Osteocyte (in vitro differentiated cells): Measurements from ENCODE around the gene RFC2. TPM values are rescaled to one million over a fixed set of nuclear protein-coding genes. Genes with fewer than 3 reads are reported as not detected.

ENCODE experiments used
- DNase-seq: peaks from one replicate; pipeline ENCODE4 v3.0.0; 2021; ENCODE audit warnings: mixed read lengths; ENCODE audit not compliant: unreplicated experiment; ENCODE audit errors: extremely low spot score
- H3K27ac Mint-ChIP-seq: one replicate; pipeline ENCODE4 v1.8.0; 2021; ENCODE audit warnings: mild to moderate bottlenecking, mixed read lengths; ENCODE audit not compliant: unreplicated experiment
- H3K27me3 Mint-ChIP-seq: one replicate; pipeline ENCODE4 v1.8.0; 2021; ENCODE audit warnings: mixed read lengths; ENCODE audit not compliant: unreplicated experiment
- H3K36me3 Mint-ChIP-seq: one replicate; pipeline ENCODE4 v1.8.0; 2021; ENCODE audit warnings: mixed read lengths; ENCODE audit not compliant: unreplicated experiment
- H3K4me1 Mint-ChIP-seq: one replicate; pipeline ENCODE4 v1.8.0; 2021; ENCODE audit warnings: mixed read lengths; ENCODE audit not compliant: unreplicated experiment
- H3K4me3 Mint-ChIP-seq: one replicate; pipeline ENCODE4 v1.8.0; 2021; ENCODE audit warnings: mild to moderate bottlenecking, moderate library complexity, mixed read lengths; ENCODE audit not compliant: unreplicated experiment
- H3K9me3 Mint-ChIP-seq: one replicate; pipeline ENCODE4 v1.8.0; 2021; ENCODE audit warnings: mixed read lengths; ENCODE audit not compliant: unreplicated experiment
- CTCF ChIP-seq: fragments of 200-600 bp; sonication (generic); IDR thresholded peaks from 2 replicates; pipeline ENCODE4 v1.5.0; 2021; ENCODE audit warnings: antibody characterized with exemption, mild to moderate bottlenecking, moderate library complexity
- total RNA-seq: library from RNA; stranded (reverse); gene quantifications from 2 replicates; pipeline ENCODE4 v1.2.1, GENCODE V29; 2021

Gene RFC2
- total RNA-seq, 1 donor from 2014 or later: 13.5 TPM

GRCh38 chr7:74294191-74294998 lies 40.2 kb upstream of the RFC2 start:
- TF ChIP-seq CTCF: no peak
- Mint-ChIP-seq H3K4me1 (peaks cover 28% of the 10 kb centered on the region), H3K27ac (peak overlapping the region; percentile 73), H3K36me3 (peaks cover 5% of the 10 kb centered on the region), H3K27me3 (no peaks in the 10 kb centered on the region), H3K4me3 (peak overlapping the region; percentile 39), H3K9me3 (no peaks in the 10 kb centered on the region)
- DNase-seq: no peak

GRCh38 chr7:74293577-74293908 lies 39.3 kb upstream of the RFC2 start:
- DNase-seq: no peak
- Mint-ChIP-seq H3K27ac (peak overlapping the region; percentile 73), H3K36me3 (peaks cover 5% of the 10 kb centered on the region), H3K9me3 (no peaks in the 10 kb centered on the region), H3K27me3 (no peaks in the 10 kb centered on the region), H3K4me1 (peaks cover 33% of the 10 kb centered on the region), H3K4me3 (no peak overlapping the region)
- TF ChIP-seq CTCF: no peak

- Mint-ChIP-seq H3K36me3 (peaks cover 5% of the 10 kb centered on the region), H3K9me3 (no peaks in the 10 kb centered on the region), H3K4me1 (peaks cover 39% of the 10 kb centered on the region), H3K27me3 (no peaks in the 10 kb centered on the region), H3K4me3 (no peak overlapping the region), H3K27ac (peak overlapping the region; percentile 73)
- DNase-seq: no peak
- TF ChIP-seq CTCF: no peak
Measured at GRCh38 chr7:74292757-74293576, 38.8 kb upstream of the RFC2 start.

GRCh38 chr7:74291535-74291934 lies 37.3 kb upstream of the RFC2 start:
- Mint-ChIP-seq H3K36me3 (peaks cover 2% of the 10 kb centered on the region), H3K9me3 (no peaks in the 10 kb centered on the region), H3K27ac (peak overlapping the region; percentile 10), H3K4me3 (no peak overlapping the region), H3K4me1 (peaks cover 40% of the 10 kb centered on the region), H3K27me3 (no peaks in the 10 kb centered on the region)
- DNase-seq: no peak
- TF ChIP-seq CTCF: no peak

- DNase-seq: no peak
- Mint-ChIP-seq H3K27me3 (no peaks in the 10 kb centered on the region), H3K9me3 (no peaks in the 10 kb centered on the region), H3K4me3 (peak overlapping the region; percentile 76), H3K4me1 (peaks cover 40% of the 10 kb centered on the region), H3K36me3 (peaks cover 2% of the 10 kb centered on the region), H3K27ac (peak overlapping the region; percentile 35)
- TF ChIP-seq CTCF: no peak
Measured at GRCh38 chr7:74290981-74291441, 36.8 kb upstream of the RFC2 start.
